Esophagus muscularis mucosa (tissue), 4 donors: ENCODE measurements around the gene HYAL4.
"Not testable (repeated sequence)": the region's sequence is repeated elsewhere in the genome, so short reads cannot be mapped to it uniquely, and the experiment has no call there.

Source experiments
- EP300 ChIP-seq: sonication (generic); formaldehyde crosslinking; IDR thresholded peaks from one replicate; pipeline ENCODE4 v1.6.1; 2017; ENCODE audit warnings: antibody characterized with exemption
- POLR2A ChIP-seq: fragments of 450-650 bp; IDR thresholded peaks from one replicate; pipeline ENCODE4 v1.6.1; 2017; ENCODE audit warnings: antibody characterized with exemption, moderate library complexity, mild to moderate bottlenecking, low read depth
- POLR2AphosphoS5 ChIP-seq, 2 donors: sonication (generic); formaldehyde crosslinking; IDR thresholded peaks; one replicate each; pipeline ENCODE4 v1.6.1; 2017; ENCODE audit warnings: antibody characterized with exemption in 2 of 2
- TF ChIP-seq, protein P1 (sequence below), 3 experiments: fragments of 200-600 bp in 2 of 3; fragments of 450-650 bp in 1 of 3; sonication (generic) in 2 of 3; IDR thresholded peaks; one replicate each; pipeline ENCODE4 v1.5.1; 2017 to 2019; ENCODE audit warnings: antibody characterized with exemption in 3 of 3, mild to moderate bottlenecking in 2 of 3, moderate library complexity in 1 of 3

DNA sequence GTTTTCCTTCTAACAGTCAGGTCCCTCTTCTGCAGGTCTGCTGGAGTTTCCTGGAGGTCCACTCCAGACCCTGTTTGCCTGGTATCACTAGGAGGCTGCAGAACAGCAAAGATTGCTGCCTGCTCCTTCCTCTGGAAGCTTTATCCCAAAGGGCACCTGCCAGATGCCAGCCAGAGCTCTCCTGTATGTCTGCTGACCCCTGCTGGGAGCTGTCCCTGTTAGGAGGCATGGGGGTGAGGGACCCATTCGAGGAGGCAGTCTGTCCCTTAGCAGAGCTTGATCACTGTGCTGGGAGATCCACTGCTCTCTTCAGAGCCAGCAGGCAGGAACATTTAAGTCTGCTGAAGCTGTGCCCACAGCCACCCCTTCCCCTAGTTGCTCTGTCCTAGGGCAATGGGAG, 11.5 kb downstream of the HYAL4 start:
- TF ChIP-seq, protein P1, sequence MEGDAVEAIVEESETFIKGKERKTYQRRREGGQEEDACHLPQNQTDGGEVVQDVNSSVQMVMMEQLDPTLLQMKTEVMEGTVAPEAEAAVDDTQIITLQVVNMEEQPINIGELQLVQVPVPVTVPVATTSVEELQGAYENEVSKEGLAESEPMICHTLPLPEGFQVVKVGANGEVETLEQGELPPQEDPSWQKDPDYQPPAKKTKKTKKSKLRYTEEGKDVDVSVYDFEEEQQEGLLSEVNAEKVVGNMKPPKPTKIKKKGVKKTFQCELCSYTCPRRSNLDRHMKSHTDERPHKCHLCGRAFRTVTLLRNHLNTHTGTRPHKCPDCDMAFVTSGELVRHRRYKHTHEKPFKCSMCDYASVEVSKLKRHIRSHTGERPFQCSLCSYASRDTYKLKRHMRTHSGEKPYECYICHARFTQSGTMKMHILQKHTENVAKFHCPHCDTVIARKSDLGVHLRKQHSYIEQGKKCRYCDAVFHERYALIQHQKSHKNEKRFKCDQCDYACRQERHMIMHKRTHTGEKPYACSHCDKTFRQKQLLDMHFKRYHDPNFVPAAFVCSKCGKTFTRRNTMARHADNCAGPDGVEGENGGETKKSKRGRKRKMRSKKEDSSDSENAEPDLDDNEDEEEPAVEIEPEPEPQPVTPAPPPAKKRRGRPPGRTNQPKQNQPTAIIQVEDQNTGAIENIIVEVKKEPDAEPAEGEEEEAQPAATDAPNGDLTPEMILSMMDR (IDR thresholded peaks at IDR 0.05), result not testable (repeated sequence)
- not testable (repeated sequence) for TF ChIP-seq POLR2A; POLR2AphosphoS5 (IDR thresholded peaks at IDR 0.05); EP300
